GM04503 (cell line): ENCODE results near the gene NECAP2.
"Not testable (repeated sequence)": the region's sequence is repeated elsewhere in the genome, so short reads cannot be mapped to it uniquely, and the experiment has no call there.

ENCODE experiments used
- DNase-seq: peaks from one replicate; pipeline ENCODE4 v3.0.0-alpha.2; 2012; ENCODE audit warnings: low read depth

Gene NECAP2

GRCh38 chr1:16459352-16459925, 18.9 kb downstream of the NECAP2 start:
- DNase-seq = no peak

GRCh38 chr1:16461681-16462080, 21.2 kb downstream of the NECAP2 start:
- DNase-seq = no peak

- DNase-seq = no peak
These were observed 22.3 kb downstream of the NECAP2 start for GRCh38 chr1:16462773-16463330.

- DNase-seq = peak; percentile 32
These were observed 24.5 kb downstream of the NECAP2 start for GRCh38 chr1:16464917-16465625.

- DNase-seq = no peak
These were observed 28.0 kb downstream of the NECAP2 start for GRCh38 chr1:16468558-16468957.

GRCh38 chr1:16474166-16474800, 33.8 kb downstream of the NECAP2 start:
- no peak for DNase-seq

GRCh38 chr1:16474891-16475290, 34.4 kb downstream of the NECAP2 start:
- DNase-seq = not testable (repeated sequence)

GRCh38 chr1:16475771-16476770, 35.5 kb downstream of the NECAP2 start:
- DNase-seq = not testable (repeated sequence)

GRCh38 chr1:16478091-16478490, 37.6 kb downstream of the NECAP2 start:
- DNase-seq = no peak

- not testable (repeated sequence) for DNase-seq
These were observed 42.6 kb downstream of the NECAP2 start for GRCh38 chr1:16483146-16483545.

GRCh38 chr1:16483639-16484500, 43.3 kb downstream of the NECAP2 start:
- not testable (repeated sequence) for DNase-seq

- DNase-seq = no peak
These were observed 43.9 kb downstream of the NECAP2 start for GRCh38 chr1:16484501-16484835.

GRCh38 chr1:16484931-16485330, 44.4 kb downstream of the NECAP2 start:
- DNase-seq = no peak

GRCh38 chr1:16486316-16486715, 45.8 kb downstream of the NECAP2 start:
- DNase-seq = not testable (repeated sequence)

GRCh38 chr1:16487011-16487410, 46.5 kb downstream of the NECAP2 start:
- DNase-seq = not testable (repeated sequence)

- not testable (repeated sequence) for DNase-seq
These were observed 48.8 kb downstream of the NECAP2 start for GRCh38 chr1:16489195-16489880.

- DNase-seq = no peak
These were observed 50.6 kb downstream of the NECAP2 start for GRCh38 chr1:16491056-16491675.

GRCh38 chr1:16492937-16493336, 52.4 kb downstream of the NECAP2 start:
- DNase-seq = not testable (repeated sequence)

- DNase-seq = not testable (repeated sequence)
These were observed 53.2 kb downstream of the NECAP2 start for GRCh38 chr1:16493731-16494130.

- DNase-seq = not testable (repeated sequence)
These were observed 57.0 kb downstream of the NECAP2 start for GRCh38 chr1:16497474-16497904.
